HepG2 (cell line): ENCODE measurements around the gene OR13J1. TPM values are rescaled to one million over a fixed set of nuclear protein-coding genes. Genes with fewer than 3 reads are reported as not detected.

Experiments used
- ATAC-seq: fragments of 200-7000 bp; cut with Tn5 transposase; 3 replicates; pipeline ENCODE4 v1.9.1; 2020; ENCODE audit warnings: mild to moderate bottlenecking, moderate library complexity
- BruUV-seq: library from RNA; stranded (reverse); fragments of 400-500 nt; replicated peaks from 2 replicates; lab custom pipeline; 2021; lab: Mats Ljungman, UMichigan
- CTCF ChIA-PET: fragments of 300-600 bp; formaldehyde crosslinking; extraction: SDS; loops from one replicate; lab custom pipeline; 2021; ENCODE audit warnings: low total read pairs, inconsistent platforms, low intra/inter-chr PET ratio; lab: Yijun Ruan, JAX
- POLR2A ChIA-PET: fragments of 350-600 bp; sonication (Branson Sonifier 250); formaldehyde crosslinking; loops from one replicate; lab custom pipeline; 2020; ENCODE audit warnings: antibody characterized with exemption, inconsistent platforms; lab: Yijun Ruan, JAX
- DNase-seq: peaks from one replicate; pipeline ENCODE4 v3.0.0-alpha.2; 2015; ENCODE audit warnings: low spot score
- FAIRE-seq: peaks from 3 replicates; lab custom pipeline; 2011; peaks lifted over from hg19 to GRCh38; lab: Jason Lieb, UNC
- H2AFZ ChIP-seq: one replicate; pipeline ENCODE4 v1.6.1; 2011; ENCODE audit warnings: low read length, inconsistent platforms
- H3K27ac ChIP-seq: fragments of 300-600 bp; 3 replicates; pipeline ENCODE4 v1.8.0; 2011; ENCODE audit warnings: mixed run types, mild to moderate bottlenecking, mixed read lengths, low read length, inconsistent platforms; ENCODE audit not compliant: insufficient read depth; ENCODE audit errors: extremely low read length
- H3K27me3 ChIP-seq, 2 experiments: fragments of 200-600 bp in 1 of 2; 2 replicates in 1 of 2; 3 replicates in 1 of 2; pipeline versions ENCODE4 v1.6.0 to v1.8.0; 2011; ENCODE audit warnings: low read length in 2 of 2, mild to moderate bottlenecking in 2 of 2, moderate library complexity in 2 of 2, inconsistent platforms in 1 of 2; ENCODE audit not compliant: insufficient read depth in 2 of 2, control insufficient read depth in 1 of 2
- H3K36me3 ChIP-seq, 2 experiments: fragments of 200-600 bp in 1 of 2; replicated peaks in 1 of 2; 2 replicates in 1 of 2; 3 replicates in 1 of 2; pipeline versions ENCODE4 v1.5.1 to v1.8.0; 2011; ENCODE audit warnings: low read length in 2 of 2, inconsistent platforms in 1 of 2; ENCODE audit not compliant: insufficient read depth in 2 of 2, control insufficient read depth in 1 of 2
- H3K4me1 ChIP-seq: 2 replicates; pipeline ENCODE4 v1.5.1; 2012; ENCODE audit warnings: low read length, inconsistent platforms; ENCODE audit not compliant: insufficient read depth
- H3K4me2 ChIP-seq: 2 replicates; pipeline ENCODE4 v1.6.0; 2011; ENCODE audit warnings: low read depth, low read length, inconsistent platforms
- H3K4me3 ChIP-seq, 3 experiments: fragments of 200-600 bp in 1 of 3; sonication (generic), shearing (Covaris generic) in 1 of 3; replicated peaks in 1 of 3; 2 replicates each; pipeline ENCODE4 v1.5.1; 2011 to 2016; ENCODE audit warnings: low read length in 3 of 3, inconsistent platforms in 2 of 3, low read depth in 2 of 3, mild to moderate bottlenecking in 2 of 3, control low read depth in 1 of 3, mixed read lengths in 1 of 3; ENCODE audit not compliant: insufficient read depth in 1 of 3
- H3K79me2 ChIP-seq: one replicate; pipeline ENCODE4 v1.6.1; 2011; ENCODE audit warnings: low read length, inconsistent platforms; ENCODE audit not compliant: insufficient read depth
- H3K9ac ChIP-seq: 2 replicates; pipeline ENCODE4 v1.6.0; 2011; ENCODE audit warnings: mild to moderate bottlenecking, low read depth, low read length, inconsistent platforms; ENCODE audit not compliant: insufficient read depth
- H3K9me3 ChIP-seq: 2 replicates; pipeline ENCODE4 v1.5.1; 2012; ENCODE audit warnings: mild to moderate bottlenecking, low read length
- H4K20me1 ChIP-seq: 2 replicates; pipeline ENCODE4 v1.6.0; 2011; ENCODE audit warnings: inconsistent platforms, mild to moderate bottlenecking, low read length, moderate library complexity; ENCODE audit not compliant: insufficient read depth
- BRCA1 ChIP-seq: sonication (generic); formaldehyde crosslinking; IDR thresholded peaks from 2 replicates; pipeline ENCODE4 v1.4.0; 2020; ENCODE audit warnings: missing genetic modification reagents
- E2F1 ChIP-seq: sonication (generic); formaldehyde crosslinking; IDR thresholded peaks from 2 replicates; pipeline ENCODE4 v1.5.0; 2020; ENCODE audit warnings: missing genetic modification reagents
- FIP1L1 ChIP-seq: fragments of 200-400 bp; formaldehyde crosslinking; IDR thresholded peaks from 2 replicates; pipeline ENCODE4 v1.6.1; 2018; ENCODE audit warnings: low read depth, mild to moderate bottlenecking, low read length, moderate library complexity, borderline replicate concordance; ENCODE audit not compliant: insufficient read depth
- KLF11 ChIP-seq: IDR thresholded peaks from 2 replicates; pipeline ENCODE4 v1.6.1; 2016; ENCODE audit warnings: missing compliant biosample characterization
- MIER3 ChIP-seq: IDR thresholded peaks from 2 replicates; pipeline ENCODE4 v1.6.1; 2016; ENCODE audit warnings: missing compliant biosample characterization, borderline replicate concordance
- NR2F6 ChIP-seq, 2 experiments: IDR thresholded peaks; 2 replicates each; pipeline ENCODE4 v1.6.1; 2016; ENCODE audit warnings: antibody characterized with exemption in 1 of 2, mild to moderate bottlenecking in 1 of 2
- ZC3H13 ChIP-seq: sonication (generic); formaldehyde crosslinking; IDR thresholded peaks from 2 replicates; pipeline ENCODE4 v1.8.1; 2023; ENCODE audit warnings: mild to moderate bottlenecking, missing genetic modification reagents, moderate library complexity
- ZFP36L2 ChIP-seq: sonication (generic); formaldehyde crosslinking; IDR thresholded peaks from 2 replicates; pipeline ENCODE4 v1.4.0; 2020; ENCODE audit warnings: missing genetic modification reagents
- ZNF556 ChIP-seq: sonication (generic); formaldehyde crosslinking; IDR thresholded peaks from 2 replicates; pipeline ENCODE4 v1.4.0; 2020; ENCODE audit warnings: mild to moderate bottlenecking, missing genetic modification reagents, borderline replicate concordance
- ZNF770 ChIP-seq: sonication (generic); formaldehyde crosslinking; IDR thresholded peaks from 2 replicates; pipeline ENCODE4 v1.5.0; 2020; ENCODE audit warnings: mild to moderate bottlenecking, missing genetic modification reagents
- ZNF800 ChIP-seq: sonication (generic); formaldehyde crosslinking; IDR thresholded peaks from 2 replicates; pipeline ENCODE4 v1.4.0; 2020; ENCODE audit warnings: missing genetic modification reagents
- WGBS: methylation state at CpG from one replicate; pipeline ENCODE4 v1.1.6; 2017; ENCODE audit warnings: low lambda C conversion rate; 5-methylcytosine and 5-hydroxymethylcytosine counted together
- in situ Hi-C: cut with HindIII; loops from 2 replicates; pipeline ENCODE4 v1.10.0; 2017; ENCODE audit warnings: low pct_unique_long_range_greater_than_20kb; ENCODE audit not compliant: extremely low pct_ligation_motif_present
- intact Hi-C: fragments of 100-400 bp; cut with micrococcal nuclease; formaldehyde crosslinking; loops from one replicate; pipeline ENCODE4 v1.10.0; 2022; ENCODE audit not compliant: unreplicated experiment
- polyA plus RNA-seq, 8 experiments: library from polyadenylated mRNA; depleted of rRNA in 3 of 8; stranded (reverse) in 7 of 8; unstranded in 1 of 8; fragments of >200 nt; fragmentation: Illumina TruSeq in 4 of 8; extraction: Trizol in 4 of 8; gene quantifications; 2 replicates each; pipeline versions ENCODE4 v1.2.1 to v1.2.3, GENCODE V29; 2011 to 2016; ENCODE audit warnings: low read depth in 4 of 8, missing spikeins in 1 of 8, mixed read lengths in 1 of 8; ENCODE audit not compliant: insufficient read depth in 1 of 8
- total RNA-seq, 5 experiments: library from RNA; depleted of rRNA; stranded (reverse); fragments of >200 nt; fragmentation: Illumina TruSeq; extraction: Trizol; gene quantifications; 2 replicates each; pipeline ENCODE4 v1.2.3, GENCODE V29; 2016; ENCODE audit warnings: low read depth in 1 of 5

The OR13J1 gene
- total and polyA plus RNA-seq, 2 of the 13 experiments (the other 11 are each of a cell fraction or from before 2014, with no cell fraction given), result not detected

- POLR2A ChIA-PET, result no interaction called here
- no peak overlapping the region for H3K4me2 ChIP-seq
- FAIRE-seq (no peak), ATAC-seq (no peak), DNase-seq (no peak)
- no peak overlapping the region for H3K4me3 ChIP-seq
- no TSS peak for BruUV-seq
- 33% methylated on average over 3 of the region's 3 CpGs for WGBS
- TF ChIP-seq MIER3 (CRISPR knock-in tag) (no peak), NR2F6 (IDR thresholded peaks at IDR 0.05) (no peak), NR2F6 (CRISPR knock-in tag; IDR thresholded peaks at IDR 0.05) (no peak), ZFP36L2 (CRISPR knock-in tag) (no peak), ZNF800 (CRISPR knock-in tag) (no peak), E2F1 (CRISPR knock-in tag) (no peak), ZC3H13 (CRISPR knock-in tag) (no peak), ZNF770 (CRISPR knock-in tag) (no peak), FIP1L1 (no peak), KLF11 (no peak), ZNF556 (CRISPR knock-in tag) (no peak), BRCA1 (CRISPR knock-in tag) (no peak)
- no peaks in the 10 kb centered on the region for H3K36me3 ChIP-seq
- no peaks in the 10 kb centered on the region for H3K79me2 ChIP-seq
- no peak overlapping the region for H3K9ac ChIP-seq
- H4K20me1 ChIP-seq, result no peaks in the 10 kb centered on the region
- 0 out of 2 replicates have a peak, but pooled peaks cover 5% of the 10 kb centered on the region for H3K4me1 ChIP-seq
- H3K27ac ChIP-seq, result no peak overlapping the region
- CTCF ChIA-PET, result no interaction called here
- H2AFZ ChIP-seq, result no peak overlapping the region
- peaks cover 0 to 9% of the 10 kb centered on the region in 2 experiments; a peak in 1 of 5 replicates for H3K27me3 ChIP-seq
- intact Hi-C loops (no loop called here), in situ Hi-C loops (no loop called here)
- H3K9me3 ChIP-seq, result no peaks in the 10 kb centered on the region
Observed at GRCh38 chr9:35871545-35871944, 1.3 kb upstream of the OR13J1 start.
